GM13976 (cell line): ENCODE results near the gene HMOX1.

ENCODE experiments used
- DNase-seq: peaks from one replicate; pipeline ENCODE4 v3.0.0; 2012; ENCODE audit warnings: low spot score
- CTCF ChIP-seq: IDR thresholded peaks from 2 replicates; pipeline ENCODE4 v1.5.1; 2012; ENCODE audit warnings: borderline replicate concordance, mild to moderate bottlenecking; ENCODE audit not compliant: insufficient read depth; ENCODE audit errors: extremely low read depth, missing control alignments, control extremely low read depth
- in situ Hi-C: fragments of 300-500 bp; cut with MboI; formaldehyde crosslinking; loops from one replicate; pipeline ENCODE4 v1.12.0; 2022; ENCODE audit warnings: low sequenced_read_pairs, mixed read lengths, inconsistent platforms; ENCODE audit not compliant: unreplicated experiment

The HMOX1 gene

GRCh38 chr22:35411102-35411501, 30.2 kb downstream of the HMOX1 start:
- TF ChIP-seq CTCF, result peak; percentile 55
- in situ Hi-C loops, result no loop called here
- peak; percentile 76 for DNase-seq

GRCh38 chr22:35413624-35414023, 32.7 kb downstream of the HMOX1 start:
- in situ Hi-C loops, result no loop called here
- no peak for DNase-seq
- TF ChIP-seq CTCF, result no peak

GRCh38 chr22:35417606-35418005, 36.7 kb downstream of the HMOX1 start:
- TF ChIP-seq CTCF, result no peak
- in situ Hi-C loops, result no loop called here
- DNase-seq, result no peak

- no peak for TF ChIP-seq CTCF
- in situ Hi-C loops, result no loop called here
- no peak for DNase-seq
These were observed 37.2 kb downstream of the HMOX1 start for GRCh38 chr22:35418088-35418487.

GRCh38 chr22:35418731-35419130, 37.8 kb downstream of the HMOX1 start:
- in situ Hi-C loops, result no loop called here
- TF ChIP-seq CTCF, result no peak
- no peak for DNase-seq

GRCh38 chr22:35419756-35420155, 38.9 kb downstream of the HMOX1 start:
- DNase-seq, result no peak
- no peak for TF ChIP-seq CTCF
- in situ Hi-C loops, result no loop called here

- no peak for TF ChIP-seq CTCF
- in situ Hi-C loops, result no loop called here
- no peak for DNase-seq
These were observed 40.2 kb downstream of the HMOX1 start for GRCh38 chr22:35421121-35421520.
